Stimulated activated CD4-positive, alpha-beta T cell treated with anti-CD3 and anti-CD28 coated beads, Interleukin-1b, Interleukin-23, amount 100 ng/mL, for 1 hour (primary cell): ENCODE results near the gene PLCXD1.
"Not testable (repeated sequence)": the region's sequence is repeated elsewhere in the genome, so short reads cannot be mapped to it uniquely, and the experiment has no call there.

Source experiments
- DNase-seq, 2 donors: peaks; one replicate each; pipeline ENCODE4 v3.0.0-alpha.2; 2020; ENCODE audit warnings: low read depth in 2 of 2

Gene PLCXD1

DNA sequence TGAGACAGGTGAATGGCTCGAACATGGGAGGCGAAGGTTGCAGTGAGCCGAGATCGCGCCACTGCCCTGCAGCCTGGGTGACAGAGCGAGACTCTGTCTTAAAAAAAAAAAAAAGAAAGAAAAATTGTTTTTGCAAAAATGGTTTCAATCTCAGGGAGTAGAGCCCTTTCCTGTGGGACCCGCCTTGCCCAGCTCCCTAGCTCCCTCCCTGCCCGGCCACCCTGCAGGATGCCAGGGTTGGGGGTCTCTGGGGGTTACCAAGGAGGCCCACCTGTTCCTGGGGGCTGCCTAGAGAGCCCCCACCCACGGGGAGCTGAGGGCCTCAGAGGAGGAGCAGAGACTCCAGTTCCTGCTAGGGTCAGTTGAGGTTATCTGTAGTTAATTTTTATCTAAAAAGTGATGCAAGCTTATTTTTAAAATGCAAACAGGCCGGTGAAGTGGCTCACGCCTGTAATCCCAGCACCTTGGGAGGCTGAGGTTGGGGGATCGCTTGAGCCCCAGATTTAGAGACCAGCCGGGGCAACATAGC lies 18.7 kb upstream of the PLCXD1 start:
- no peak for DNase-seq

DNA sequence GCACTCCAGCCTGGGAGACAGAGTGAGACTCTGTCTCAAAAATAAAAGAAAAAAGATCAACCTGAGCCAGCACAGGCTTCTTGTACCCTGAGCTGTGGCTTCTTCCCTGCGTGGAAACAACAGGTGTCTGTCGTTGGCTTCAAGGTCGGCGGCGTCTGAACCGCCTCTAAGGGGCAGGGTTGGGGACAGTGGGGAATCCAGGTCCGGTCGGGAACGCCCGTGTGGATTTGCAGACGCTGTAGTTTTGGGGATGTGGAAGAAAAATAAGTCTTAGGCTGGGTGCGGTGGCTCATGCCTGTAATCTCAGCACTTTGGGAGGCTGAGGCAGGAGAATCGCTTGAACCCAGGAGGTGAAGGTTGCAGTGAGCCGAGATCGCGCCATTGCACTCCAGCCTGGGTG lies 17.2 kb upstream of the PLCXD1 start:
- DNase-seq: not testable (repeated sequence)

DNA sequence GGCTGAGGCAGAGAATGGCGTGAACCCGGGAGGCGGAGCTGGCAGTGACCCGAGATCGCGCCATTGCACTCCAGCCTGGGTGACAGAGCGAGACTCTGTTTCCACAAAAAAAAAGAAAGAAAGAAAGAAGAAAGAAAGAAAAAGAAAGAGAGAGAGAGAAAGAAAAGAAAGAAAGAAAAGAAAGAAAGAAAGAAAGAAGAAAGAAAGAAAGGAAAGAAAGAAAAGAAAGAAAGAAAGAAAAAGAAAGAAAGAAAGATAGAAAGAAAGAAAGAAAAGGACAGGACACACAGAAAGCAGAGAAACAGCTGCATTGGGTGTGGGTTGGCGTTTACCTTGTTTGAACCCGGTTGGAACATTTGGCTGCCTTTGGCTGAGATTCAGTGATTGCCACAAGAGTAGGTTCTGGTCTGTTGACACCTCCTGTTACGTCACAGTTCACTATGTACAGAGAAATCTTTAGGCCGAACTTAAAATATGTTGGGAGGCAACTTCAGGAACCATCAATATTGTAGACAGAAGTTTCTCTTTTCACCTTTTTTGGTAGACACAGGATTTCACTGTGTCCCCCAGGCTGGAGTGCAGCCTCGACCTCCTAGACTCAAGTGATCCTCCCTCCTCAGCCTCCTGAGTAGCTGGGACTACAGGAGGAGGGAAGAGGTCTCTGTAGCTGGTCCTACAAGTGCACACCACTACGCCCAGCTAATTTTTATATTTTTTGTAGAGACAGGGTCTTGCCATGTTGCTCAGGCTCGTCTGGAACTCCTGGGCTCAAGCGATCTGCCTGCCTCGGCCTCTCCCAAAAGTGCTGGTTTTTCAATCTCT lies 16.3 kb upstream of the PLCXD1 start:
- DNase-seq: no peak

- no peak for DNase-seq
Observed at GRCh38 chrX:265502-265901, 15.7 kb upstream of the PLCXD1 start.

- DNase-seq: no peak
Observed at GRCh38 chrX:267771-268261, 13.4 kb upstream of the PLCXD1 start.

- no peak for DNase-seq
Observed at GRCh38 chrX:270848-271367, 10.3 kb upstream of the PLCXD1 start.

GRCh38 chrX:274904-275475 lies 6.2 kb upstream of the PLCXD1 start:
- no peak for DNase-seq

GRCh38 chrX:275476-275966 lies 5.7 kb upstream of the PLCXD1 start:
- DNase-seq: no peak

DNA sequence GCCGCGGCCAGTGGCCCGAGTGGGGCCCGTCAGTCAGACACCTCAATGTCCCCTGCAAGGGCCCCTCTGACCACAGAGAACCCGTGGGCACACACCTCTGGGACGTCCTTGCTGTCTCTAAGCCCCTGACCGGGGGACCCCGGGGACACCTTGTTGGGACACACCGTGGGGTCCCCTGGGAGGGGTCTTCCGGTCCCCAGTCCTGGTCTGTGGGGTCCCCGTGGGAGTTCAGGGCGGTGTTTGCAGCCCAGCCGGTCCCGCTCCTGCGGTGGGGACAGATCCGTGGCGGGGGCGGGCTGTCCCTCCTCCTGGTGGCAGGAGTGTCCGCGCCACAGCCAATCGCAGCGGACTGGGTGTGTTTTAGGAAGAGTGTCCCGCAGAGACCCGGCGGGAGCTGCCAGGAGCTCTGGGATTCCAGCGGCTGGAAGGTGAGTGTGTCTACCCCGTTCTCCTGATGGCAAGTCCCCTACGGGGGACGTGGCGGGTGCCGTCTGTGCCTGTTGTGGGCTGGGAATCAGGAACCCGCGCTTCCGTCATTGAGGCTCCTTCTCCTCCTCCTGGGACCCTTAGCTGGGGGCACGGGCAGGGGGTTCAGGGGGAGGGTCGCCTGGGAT lies 5.1 kb upstream of the PLCXD1 start:
- peak in 1 of 2 donors; percentile 21 for DNase-seq

DNA sequence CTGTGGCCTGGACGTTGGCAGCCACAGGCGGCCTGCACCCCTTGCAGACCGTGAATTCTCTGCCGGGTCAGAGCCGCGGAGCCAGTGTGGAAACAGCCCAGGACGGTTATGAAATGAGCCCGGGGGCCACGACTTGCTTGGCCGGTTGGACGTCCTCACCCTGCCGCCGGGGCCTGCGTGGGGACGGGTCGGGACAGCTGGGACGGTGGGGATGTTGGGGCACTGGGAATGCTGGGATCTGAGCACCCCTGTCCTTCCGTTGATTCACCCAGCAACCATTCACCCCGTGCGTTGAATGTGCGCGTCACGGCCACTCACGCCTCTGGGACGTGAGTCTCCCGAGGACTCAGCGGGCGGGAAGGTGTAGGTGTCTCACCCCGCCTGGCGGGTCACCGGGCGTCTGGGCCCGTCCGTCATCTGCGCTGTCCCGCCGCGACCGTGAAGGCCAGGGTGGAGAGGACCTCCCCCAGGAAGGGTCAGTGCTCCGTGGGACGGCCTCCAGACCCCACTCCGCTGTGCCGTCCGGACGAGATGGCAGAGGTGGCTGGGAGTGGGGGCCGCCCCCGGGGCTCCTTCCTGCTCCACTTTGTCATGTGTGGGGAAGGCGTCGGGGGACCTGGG lies 4.5 kb upstream of the PLCXD1 start:
- no peak for DNase-seq

DNA sequence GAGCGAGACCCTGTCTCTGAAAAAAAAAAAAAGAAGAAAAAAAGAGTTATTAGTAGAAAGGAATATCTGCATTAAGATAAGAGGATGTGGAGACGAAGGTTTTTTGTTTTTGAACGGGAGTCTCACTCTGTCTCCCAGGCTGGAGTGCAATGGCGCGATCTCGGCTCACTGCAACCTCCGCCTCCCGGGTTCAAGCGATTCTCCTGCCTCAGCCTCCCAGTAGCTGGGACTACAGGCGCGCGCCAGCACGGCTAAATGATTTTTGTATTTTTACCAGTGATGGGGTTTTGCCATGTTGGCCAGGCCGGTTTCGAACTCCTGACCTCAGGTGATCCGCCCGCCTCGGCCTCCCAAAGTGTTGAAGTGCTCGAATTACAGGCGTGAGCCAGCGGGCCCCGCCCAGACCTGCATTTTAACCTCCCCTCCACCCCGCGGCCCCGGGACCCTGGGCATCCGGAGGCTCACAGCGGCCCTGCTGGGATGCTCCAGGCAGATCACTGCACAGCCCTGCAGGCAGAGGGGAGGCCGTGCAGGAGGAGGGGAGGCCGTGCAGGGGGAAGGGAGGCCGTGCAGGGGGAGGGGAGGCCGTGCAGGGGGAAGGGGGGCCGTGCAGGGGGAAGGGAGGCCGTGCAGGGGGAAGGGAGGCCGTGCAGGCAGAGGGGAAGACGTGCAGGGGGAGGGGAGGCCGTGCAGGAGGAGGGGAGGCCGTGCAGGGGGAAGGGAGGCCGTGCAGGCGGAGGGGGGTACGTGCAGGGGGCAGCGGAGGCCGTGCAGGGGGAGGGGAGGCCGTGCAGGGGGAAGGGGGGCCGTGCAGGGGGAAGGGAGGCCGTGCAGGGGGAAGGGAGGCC lies 1.2 kb upstream of the PLCXD1 start:
- not testable (repeated sequence) for DNase-seq

GRCh38 chrX:280722-281121 lies 459 bp upstream of the PLCXD1 start:
- not testable (repeated sequence) for DNase-seq

DNA sequence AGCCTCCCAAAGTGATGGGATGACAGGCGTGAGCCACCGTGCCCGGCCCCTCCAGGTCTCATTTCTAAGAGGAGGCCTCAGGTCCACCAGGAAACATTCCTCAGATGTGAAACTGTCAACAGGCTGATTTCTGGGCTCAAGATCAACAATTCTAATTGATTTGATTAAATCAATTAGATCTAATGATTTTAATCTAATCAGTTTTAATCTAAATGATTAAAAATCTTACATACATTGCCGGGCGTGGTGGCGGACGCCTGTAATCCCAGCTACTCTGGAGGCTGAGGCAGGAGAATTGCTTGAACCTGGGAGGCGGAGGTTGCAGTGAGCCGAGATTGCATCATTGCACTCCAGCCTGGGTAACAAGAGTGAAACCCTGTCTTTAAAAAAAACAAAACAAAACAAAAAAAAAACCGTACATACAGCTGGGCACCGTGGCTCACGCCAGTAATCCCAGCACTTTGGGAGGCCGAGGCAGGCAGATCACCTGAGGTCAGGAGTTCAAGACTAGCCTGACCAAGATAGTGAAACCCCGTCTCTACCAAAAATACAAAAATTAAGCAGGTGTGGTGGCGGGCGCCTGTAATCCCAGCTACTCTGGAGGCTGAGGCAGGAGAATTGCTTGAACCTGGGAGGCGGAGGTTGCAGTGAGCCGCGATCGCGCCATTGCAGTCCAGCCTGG lies 960 bp downstream of the PLCXD1 start:
- DNase-seq: not testable (repeated sequence)

DNA sequence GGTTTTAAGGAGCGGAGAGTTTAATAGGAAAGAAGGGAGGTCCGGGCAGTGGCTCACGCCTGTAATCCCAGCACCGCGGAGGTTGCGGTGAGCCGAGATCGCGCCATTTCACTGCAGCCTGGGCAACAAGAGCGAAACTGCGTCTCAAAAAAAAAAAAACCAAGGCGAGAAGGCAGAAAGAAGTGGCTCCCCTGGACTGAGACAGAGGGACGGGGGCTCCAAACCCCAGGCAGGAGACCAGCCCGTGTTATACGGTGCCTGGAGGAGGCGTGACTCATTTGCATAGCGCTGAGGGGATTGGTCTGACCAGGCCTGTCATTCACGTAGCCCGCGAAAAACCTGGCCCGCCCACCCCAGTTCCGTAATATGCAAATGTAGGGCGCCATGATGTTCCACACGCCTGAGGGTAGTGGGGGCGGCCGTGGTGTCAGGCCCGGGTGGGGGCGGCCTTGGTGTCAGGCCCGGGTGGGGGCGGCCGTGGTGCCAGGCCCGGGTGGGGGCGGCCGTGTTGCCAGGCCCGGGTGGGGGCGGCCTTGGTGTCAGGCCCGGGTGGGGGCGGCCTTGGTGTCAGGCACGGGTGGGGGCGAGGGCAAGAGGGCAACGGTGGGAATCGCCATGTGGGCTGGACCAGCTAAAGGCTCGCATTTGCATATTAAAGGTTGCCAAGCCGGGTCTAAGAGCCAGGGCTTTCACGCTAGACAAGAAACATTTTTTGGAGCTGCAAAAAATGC lies 2.1 kb downstream of the PLCXD1 start:
- peak; percentile 70 to 74 for DNase-seq

GRCh38 chrX:285076-285677 lies 4.0 kb downstream of the PLCXD1 start:
- DNase-seq: no peak

GRCh38 chrX:287670-288069 lies 6.5 kb downstream of the PLCXD1 start:
- no peak for DNase-seq

DNA sequence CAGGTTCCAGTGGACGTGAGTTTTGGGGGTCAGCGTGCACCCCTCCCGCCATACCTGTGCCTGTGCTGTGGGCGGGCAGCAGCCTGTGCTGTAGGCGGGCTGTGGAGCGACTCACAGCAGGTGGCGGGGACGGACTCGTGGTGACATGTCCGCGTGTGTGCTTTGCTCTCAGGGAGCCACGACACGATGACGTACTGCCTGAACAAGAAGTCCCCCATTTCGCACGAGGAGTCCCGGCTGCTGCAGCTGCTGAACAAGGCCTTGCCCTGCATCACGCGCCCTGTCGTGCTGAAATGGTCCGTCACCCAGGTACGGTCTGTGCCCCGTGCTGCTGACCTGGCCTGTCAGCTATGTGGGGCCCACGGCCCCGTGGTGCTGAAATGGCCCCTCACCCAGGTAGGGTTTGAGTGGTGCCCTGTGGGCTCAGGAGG lies 7.4 kb downstream of the PLCXD1 start:
- DNase-seq: no peak

GRCh38 chrX:290476-291166 lies 9.4 kb downstream of the PLCXD1 start:
- DNase-seq: no peak
